T-helper 1 cell treated with Interleukin-12 subunit alpha and Interleukin-12 subunit beta and Interleukin-4 antibody, amounts not matched to agents 30 μg/mL and 1 μg/mL, for 36 hours (primary cell): ENCODE data around the gene WNT7A.

Experiments used
- H3K27ac Mint-ChIP-seq: one replicate; pipeline ENCODE4 v1.8.0; 2021; ENCODE audit warnings: mild to moderate bottlenecking, mixed read lengths
- H3K27me3 Mint-ChIP-seq: one replicate; pipeline ENCODE4 v1.8.0; 2021; ENCODE audit warnings: low read depth, mixed read lengths
- H3K36me3 Mint-ChIP-seq: one replicate; pipeline ENCODE4 v1.8.0; 2021; ENCODE audit warnings: low read depth, mixed read lengths
- H3K4me1 Mint-ChIP-seq: one replicate; pipeline ENCODE4 v1.8.0; 2021; ENCODE audit warnings: low read depth, mixed read lengths
- H3K4me3 Mint-ChIP-seq: one replicate; pipeline ENCODE4 v1.8.0; 2021; ENCODE audit warnings: mild to moderate bottlenecking, moderate library complexity, mixed read lengths
- H3K9me3 Mint-ChIP-seq: one replicate; pipeline ENCODE4 v1.8.0; 2021; ENCODE audit warnings: mixed read lengths

The WNT7A gene

DNA sequence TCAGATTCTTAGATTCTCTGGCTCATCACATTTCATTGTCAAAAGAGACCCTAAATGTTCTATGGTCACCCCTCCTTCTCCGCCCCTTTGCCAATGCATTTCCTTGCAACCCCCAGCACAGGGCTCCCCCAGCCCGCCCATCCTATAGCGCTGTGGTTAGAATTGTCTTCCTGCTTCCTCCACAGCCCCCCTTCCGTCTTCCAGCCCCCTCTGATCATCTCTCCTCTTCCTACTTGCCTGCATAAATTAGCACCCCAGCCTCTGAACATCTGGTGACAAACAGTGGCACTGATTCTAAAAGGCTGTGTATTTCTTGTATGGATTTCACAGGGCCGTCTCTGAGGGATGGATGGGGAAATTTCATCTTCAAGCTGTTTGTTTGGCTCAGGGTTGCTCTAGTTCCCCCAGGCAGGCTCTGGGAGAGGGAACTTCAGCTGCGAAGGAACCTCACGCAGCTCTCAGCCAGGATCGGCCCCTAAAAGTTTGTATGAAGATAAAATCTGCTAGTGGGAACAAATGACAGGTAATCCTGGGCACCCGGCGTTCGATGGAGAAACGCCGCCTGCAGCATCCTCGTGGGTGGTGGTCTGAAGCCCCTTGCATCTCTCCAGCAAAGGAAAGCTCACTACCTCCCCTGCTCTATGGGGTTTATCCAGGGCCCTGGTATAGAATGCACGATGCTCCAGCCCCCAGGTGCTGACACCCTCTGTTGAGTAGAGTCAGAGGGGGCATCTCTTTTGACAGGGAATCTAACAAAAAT, 83.0 kb downstream of the WNT7A start:
- Mint-ChIP-seq H3K27ac (no peak overlapping the region), H3K36me3 (no peaks in the 10 kb centered on the region), H3K4me3 (no peak overlapping the region), H3K9me3 (no peaks in the 10 kb centered on the region), H3K27me3 (peaks cover 7% of the 10 kb centered on the region), H3K4me1 (no peaks in the 10 kb centered on the region)

DNA sequence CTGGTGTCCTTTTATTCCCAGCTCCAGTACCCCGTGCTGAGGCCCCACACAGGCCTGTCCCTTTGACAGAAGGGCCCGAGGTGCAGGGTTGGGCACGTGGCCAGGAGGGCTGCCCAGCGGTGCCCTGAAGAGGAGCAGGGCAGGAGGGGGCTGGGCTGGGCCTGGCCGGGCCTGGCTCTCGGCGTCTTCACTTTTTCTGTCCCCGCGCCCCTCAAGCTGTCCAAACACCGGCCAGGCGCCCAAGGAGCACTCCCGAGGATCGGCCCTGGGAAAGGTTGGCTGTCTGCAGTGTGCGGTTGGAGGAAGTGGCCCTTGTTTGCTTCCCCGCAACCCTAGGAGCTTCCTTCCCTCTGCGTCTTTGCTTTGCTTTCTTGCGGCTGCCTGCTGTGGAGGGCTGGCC, 84.1 kb downstream of the WNT7A start:
- Mint-ChIP-seq H3K4me1 (no peaks in the 10 kb centered on the region), H3K4me3 (no peak overlapping the region), H3K9me3 (no peaks in the 10 kb centered on the region), H3K27ac (no peak overlapping the region), H3K27me3 (peaks cover 7% of the 10 kb centered on the region), H3K36me3 (no peaks in the 10 kb centered on the region)

DNA sequence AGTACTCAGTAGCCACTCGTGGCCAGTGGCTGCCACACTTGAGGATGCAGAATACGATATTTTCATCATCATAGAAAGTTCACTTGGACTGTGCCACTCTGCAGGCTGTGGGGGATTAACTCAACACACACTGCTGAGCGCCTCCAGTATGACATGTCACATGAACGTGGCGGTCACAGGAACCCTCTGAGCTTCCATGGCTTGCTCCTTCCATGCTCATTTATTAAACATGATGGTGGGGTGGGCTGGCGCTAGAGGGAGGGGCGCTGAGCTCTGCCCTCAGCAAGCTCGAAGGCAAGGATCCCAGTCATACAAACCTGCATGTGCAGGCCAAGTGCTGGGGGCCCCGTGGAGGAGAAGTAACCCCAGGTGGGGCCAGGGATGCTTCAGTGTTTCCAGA, 85.5 kb downstream of the WNT7A start:
- Mint-ChIP-seq H3K27ac (no peak overlapping the region), H3K4me3 (no peak overlapping the region)

DNA sequence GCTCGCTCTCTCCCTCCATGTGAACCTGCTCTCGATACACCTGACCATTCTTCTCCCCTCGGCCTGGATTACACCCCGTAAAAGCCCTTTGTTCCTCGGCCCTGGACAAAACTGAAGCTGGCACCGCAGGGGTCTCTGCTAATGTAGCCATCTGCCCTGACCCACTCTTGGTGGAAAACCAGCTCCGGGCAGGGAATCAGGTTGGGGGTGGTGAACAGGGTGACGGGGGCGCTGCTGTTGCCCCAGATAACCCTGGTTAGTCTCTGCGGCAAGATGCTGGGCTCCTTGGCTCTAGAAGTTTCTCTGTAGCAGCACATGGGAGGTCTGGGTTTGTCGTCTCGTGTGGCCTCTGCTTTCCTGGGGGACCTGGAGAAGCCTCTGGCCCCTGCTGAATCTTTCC, 86.4 kb downstream of the WNT7A start:
- H3K27me3 Mint-ChIP-seq, result peaks cover 7% of the 10 kb centered on the region
- no peak overlapping the region for H3K4me3 Mint-ChIP-seq
- H3K27ac Mint-ChIP-seq, result no peak overlapping the region
- no peaks in the 10 kb centered on the region for H3K36me3 Mint-ChIP-seq
- H3K9me3 Mint-ChIP-seq, result no peaks in the 10 kb centered on the region
- H3K4me1 Mint-ChIP-seq, result no peaks in the 10 kb centered on the region

More for the DNA sequence above, 85.5 kb downstream of the WNT7A start:
- Mint-ChIP-seq H3K27me3 (peaks cover 7% of the 10 kb centered on the region), H3K4me1 (no peaks in the 10 kb centered on the region), H3K36me3 (no peaks in the 10 kb centered on the region), H3K9me3 (no peaks in the 10 kb centered on the region)

DNA sequence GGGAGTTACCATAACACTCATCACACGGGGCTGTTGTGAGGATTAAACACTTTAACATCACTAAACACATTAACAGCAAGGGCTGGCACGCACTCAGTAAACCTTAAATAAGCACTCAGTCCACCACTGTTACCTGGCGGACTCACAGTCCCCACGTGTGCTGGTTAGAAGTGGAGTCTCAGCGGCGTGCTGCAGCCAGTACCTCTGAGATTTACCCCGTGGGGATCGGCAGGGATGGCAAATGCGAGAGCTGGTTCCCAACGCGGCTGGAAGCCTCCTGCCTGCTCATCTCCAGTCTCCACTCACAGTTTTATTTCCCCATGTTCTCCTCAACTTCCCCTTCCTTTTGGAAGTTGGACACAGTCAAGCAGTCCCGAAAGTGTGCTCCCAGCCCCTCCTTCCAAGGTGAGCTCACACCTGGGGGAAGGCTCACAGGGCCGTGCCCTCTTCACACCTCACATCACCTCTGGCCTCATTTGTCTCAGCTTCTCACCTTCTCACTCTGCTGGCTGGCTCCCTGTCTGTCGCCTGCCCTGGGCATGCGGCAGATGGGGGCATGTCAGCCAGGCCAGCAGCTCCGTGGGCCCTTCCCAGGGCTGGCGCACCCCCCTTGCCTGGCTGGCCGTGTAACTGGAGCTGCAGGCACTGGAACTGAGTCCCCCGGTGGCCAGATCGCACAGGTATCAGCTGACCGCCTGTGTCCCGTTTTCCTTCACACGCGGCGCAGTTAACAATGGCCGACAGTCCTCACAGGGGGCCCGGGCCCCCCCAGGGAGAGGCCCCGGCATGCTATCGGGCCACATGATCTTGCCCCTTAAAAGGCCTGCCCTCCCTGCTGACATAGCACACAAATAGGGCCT, 87.1 kb downstream of the WNT7A start:
- H3K27me3 Mint-ChIP-seq, result peaks cover 7% of the 10 kb centered on the region
- H3K9me3 Mint-ChIP-seq, result no peaks in the 10 kb centered on the region
- no peaks in the 10 kb centered on the region for H3K4me1 Mint-ChIP-seq
- H3K36me3 Mint-ChIP-seq, result no peaks in the 10 kb centered on the region
- H3K4me3 Mint-ChIP-seq, result no peak overlapping the region
- H3K27ac Mint-ChIP-seq, result no peak overlapping the region

DNA sequence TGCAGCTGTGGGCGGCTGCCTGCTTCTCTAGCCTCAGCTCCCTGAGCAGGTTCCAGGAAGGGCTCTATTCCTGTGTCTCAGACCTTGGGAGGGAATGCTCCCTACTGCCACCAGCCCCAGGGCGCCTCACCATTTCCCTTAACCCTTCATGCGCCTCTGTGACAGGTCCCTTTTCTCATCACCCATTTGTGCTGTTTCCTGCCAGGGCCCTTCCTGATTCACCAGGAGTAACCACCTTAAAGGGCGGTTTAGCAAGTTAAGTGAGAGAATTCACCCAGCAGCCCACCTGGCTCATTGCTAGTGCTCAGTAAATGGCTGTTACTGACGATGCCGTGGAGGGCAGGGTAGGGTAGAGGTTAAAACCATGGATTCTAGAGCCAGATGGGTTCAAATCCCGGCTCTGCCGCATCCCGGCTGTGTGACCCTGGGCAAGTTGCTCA, 87.8 kb downstream of the WNT7A start:
- H3K27ac Mint-ChIP-seq, result no peak overlapping the region
- no peak overlapping the region for H3K4me3 Mint-ChIP-seq
- no peaks in the 10 kb centered on the region for H3K9me3 Mint-ChIP-seq
- H3K27me3 Mint-ChIP-seq, result peaks cover 7% of the 10 kb centered on the region
- no peaks in the 10 kb centered on the region for H3K36me3 Mint-ChIP-seq
- H3K4me1 Mint-ChIP-seq, result no peaks in the 10 kb centered on the region

DNA sequence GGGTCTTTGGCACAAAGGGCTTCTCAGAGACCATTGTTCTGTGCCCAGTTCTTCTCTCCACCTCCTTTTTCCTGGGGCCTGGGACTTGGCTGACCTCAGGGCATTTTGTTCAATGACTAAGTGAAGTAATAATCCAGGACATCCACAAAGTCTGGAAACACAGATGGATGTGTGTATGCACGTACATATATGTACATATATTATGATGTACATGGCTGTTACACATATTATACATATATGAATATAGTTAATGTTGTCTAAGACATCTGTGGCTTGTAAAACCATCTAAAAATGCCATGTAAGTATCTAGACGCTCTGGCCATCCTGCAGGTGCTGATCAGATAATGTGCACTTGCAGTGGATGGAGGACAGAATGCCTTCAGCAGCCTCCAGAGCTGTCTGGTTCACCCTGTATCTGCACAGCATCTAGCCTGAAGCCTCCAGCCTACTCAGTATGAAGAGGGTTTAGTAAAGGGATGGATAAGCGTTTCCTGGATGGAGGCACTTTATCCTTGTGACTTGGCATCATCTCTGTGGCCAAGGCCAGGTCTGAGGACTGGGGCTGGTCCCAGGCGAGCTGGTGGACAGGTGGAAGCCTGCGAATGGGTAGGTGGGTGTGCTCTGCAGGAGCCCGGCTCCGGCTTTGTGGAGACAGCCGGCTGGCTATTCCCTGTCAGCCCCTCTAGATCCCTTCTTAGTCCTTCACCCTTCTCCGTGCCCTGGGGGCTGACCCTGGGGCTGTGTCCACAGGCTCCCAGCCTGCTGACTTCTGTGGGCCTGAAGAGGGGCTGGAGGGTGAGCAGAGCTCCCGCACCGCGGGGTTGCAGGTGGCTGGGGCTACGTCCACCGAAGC, 88.4 kb downstream of the WNT7A start:
- Mint-ChIP-seq H3K9me3 (no peaks in the 10 kb centered on the region), H3K4me1 (no peaks in the 10 kb centered on the region), H3K4me3 (no peak overlapping the region)

DNA sequence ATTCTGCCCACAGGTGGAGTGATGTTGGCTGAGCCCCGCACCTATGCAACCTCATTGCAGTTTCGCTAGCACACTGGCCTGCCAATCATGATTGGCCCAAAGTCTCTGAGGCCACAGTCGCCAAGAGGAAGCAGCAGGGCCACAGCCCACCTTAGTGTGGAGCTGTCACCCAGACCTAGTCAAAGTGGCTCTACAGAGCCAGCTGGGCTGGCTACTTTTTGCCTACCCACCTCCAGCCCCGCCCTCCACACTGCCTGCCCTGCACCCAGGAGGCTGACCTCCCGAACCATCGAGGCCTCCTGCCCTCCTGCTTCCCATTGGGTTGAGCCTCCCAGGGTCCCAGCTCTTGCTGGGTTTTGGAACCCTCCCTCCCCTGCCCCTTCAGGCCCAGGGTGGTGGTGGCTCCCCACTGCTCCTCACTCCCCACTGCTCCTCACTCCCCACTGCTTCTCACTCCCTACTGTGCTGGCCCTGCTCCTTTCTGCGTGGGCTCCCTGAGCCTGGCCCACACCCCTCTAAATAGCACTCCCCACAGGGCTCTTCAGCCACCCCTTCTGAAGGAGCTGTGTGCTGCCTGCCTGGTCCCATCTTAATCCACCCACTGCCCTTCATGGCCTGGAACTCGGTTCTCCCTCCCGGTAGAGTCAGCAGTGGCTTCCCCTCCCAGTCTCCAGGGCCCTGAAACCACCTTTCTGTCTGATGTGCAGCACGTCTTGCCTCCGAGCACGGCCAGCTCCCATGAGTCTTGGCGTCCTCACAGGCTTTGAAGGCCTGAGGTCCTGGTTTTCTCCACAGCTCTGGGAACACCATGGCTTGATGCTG, 89.3 kb downstream of the WNT7A start:
- H3K9me3 Mint-ChIP-seq, result no peaks in the 10 kb centered on the region
- H3K4me1 Mint-ChIP-seq, result no peaks in the 10 kb centered on the region
- no peaks in the 10 kb centered on the region for H3K36me3 Mint-ChIP-seq
- H3K4me3 Mint-ChIP-seq, result no peak overlapping the region
- H3K27ac Mint-ChIP-seq, result no peak overlapping the region
- H3K27me3 Mint-ChIP-seq, result no peaks in the 10 kb centered on the region

More for the DNA sequence above, 88.4 kb downstream of the WNT7A start:
- Mint-ChIP-seq H3K36me3 (no peaks in the 10 kb centered on the region), H3K27me3 (peaks cover 2% of the 10 kb centered on the region), H3K27ac (no peak overlapping the region)

DNA sequence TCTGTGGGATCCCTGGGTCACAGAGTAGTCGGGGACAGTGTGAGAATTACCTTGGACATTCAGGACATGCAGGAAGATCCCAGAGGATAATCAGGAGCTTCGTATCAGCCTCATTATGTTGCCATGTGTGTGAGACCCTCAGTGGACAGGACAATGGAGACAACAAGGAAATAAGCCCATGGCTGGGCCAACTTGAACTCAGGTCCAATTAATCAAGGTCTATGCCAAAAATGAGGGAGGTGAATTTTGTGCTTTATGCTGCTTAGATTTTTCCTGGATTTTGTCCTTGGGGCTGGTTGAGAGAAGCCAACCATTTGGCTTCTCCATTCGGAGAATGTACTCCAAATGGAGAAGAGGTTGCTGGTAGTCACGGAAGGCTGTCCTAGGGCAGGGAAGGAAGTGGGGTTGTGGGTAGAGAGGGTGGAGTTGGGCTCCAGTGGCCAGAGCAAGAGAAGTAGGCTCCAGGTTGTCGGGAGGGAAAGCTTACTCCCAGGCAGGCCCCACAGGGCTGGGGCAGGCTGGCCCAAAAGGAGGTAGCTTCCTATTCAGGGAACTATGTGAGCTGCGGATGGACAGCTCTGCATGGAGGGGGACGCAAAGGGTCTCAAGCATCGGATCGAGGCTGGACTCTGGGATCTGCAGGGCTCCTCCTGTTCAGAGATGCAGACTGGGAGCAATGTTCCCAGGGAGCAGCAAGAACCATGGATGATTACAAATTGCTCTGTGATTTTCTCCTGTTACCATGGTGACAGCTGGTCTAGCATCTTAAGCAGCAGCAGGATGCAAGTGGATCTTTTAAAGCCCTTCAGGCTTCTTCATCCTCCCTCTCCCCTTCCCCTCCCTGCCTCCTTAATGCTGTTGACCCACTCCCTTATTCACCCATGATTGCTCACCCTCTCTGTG, 91.1 kb downstream of the WNT7A start:
- Mint-ChIP-seq H3K27me3 (peaks cover 3% of the 10 kb centered on the region), H3K9me3 (no peaks in the 10 kb centered on the region), H3K4me1 (no peaks in the 10 kb centered on the region), H3K4me3 (no peak overlapping the region), H3K36me3 (no peaks in the 10 kb centered on the region), H3K27ac (no peak overlapping the region)

DNA sequence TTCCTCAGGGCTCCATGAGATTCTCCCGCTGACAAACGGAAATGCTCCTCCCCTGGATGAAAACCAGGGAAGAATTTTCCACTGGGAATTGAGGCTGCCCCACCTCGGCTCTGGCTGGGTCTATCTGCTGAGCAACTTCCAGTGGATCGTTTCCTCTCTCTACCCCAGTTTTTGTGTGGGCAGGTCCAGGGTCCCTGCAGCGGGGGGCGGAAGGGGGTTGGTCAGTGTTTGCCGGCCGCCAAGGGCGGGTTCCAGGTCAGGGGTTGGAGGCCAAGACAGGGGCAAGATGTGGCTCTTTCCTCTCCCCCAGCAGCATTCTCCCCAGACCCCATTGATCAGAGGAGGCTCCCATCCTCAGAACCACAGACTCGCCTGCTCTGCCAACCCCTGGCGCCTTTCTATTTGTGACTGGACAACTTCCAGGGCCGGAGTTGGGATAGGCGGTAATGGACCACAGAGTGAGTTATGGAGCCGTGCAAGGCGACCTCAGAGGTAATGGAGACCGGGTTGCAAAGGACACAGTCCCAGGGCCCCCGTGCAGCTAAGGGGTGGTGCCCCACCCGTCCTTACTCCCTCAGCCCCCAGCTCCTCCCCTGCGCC, 92.2 kb downstream of the WNT7A start:
- no peaks in the 10 kb centered on the region for H3K9me3 Mint-ChIP-seq
- H3K27ac Mint-ChIP-seq, result no peak overlapping the region
- no peaks in the 10 kb centered on the region for H3K36me3 Mint-ChIP-seq
- H3K27me3 Mint-ChIP-seq, result peaks cover 6% of the 10 kb centered on the region
- H3K4me3 Mint-ChIP-seq, result no peak overlapping the region
- H3K4me1 Mint-ChIP-seq, result no peaks in the 10 kb centered on the region

DNA sequence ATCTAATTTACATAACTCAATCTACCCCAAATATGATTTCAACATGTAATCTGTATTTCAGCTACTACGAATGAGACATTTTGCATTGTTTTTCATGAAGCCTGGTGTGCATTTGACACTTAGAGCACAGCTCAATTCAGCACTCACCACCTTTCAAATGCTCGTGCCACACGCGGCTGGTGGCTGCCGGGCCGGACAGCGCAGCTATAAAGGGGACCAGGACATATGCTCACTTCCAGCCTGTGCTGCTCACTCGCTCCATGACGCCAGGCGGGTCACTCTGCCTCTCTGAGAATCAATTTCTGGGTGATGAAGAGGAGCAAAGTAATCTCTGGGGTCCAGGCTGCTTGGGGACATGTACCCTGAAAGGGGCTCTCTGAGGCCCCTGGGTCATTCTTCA, 93.1 kb downstream of the WNT7A start:
- Mint-ChIP-seq H3K27me3 (peaks cover 10% of the 10 kb centered on the region), H3K9me3 (no peaks in the 10 kb centered on the region), H3K4me1 (no peaks in the 10 kb centered on the region), H3K36me3 (no peaks in the 10 kb centered on the region), H3K4me3 (no peak overlapping the region), H3K27ac (no peak overlapping the region)

DNA sequence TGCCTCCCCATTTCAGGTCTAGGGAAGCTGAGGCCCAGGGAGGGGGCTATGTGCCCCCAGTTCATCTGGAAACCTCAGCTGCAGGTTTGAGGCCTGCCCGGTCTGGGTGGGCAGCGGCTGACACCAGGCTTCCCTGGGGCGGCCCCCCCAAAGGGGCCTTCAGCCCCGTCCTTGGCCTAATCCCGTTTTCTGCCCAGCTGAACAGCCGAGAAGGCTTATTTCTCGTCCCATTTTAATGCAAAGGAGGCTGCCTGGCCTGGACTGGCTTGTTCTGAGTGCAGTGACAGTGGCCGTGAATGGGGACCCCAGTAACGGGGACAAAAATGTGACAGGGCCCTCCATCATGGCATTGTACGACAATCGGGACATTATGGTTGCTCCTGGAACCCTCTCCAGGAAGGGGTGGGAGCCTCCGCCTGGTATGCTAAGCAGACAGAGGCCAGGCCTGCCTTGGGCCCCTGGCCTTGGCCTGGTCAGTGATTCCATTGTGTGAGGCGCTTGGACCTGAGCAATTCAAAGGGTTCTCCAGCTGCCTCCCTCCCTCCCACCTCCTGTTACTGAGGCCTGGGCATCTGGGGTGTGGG, 93.9 kb downstream of the WNT7A start:
- no peaks in the 10 kb centered on the region for H3K4me1 Mint-ChIP-seq
- no peaks in the 10 kb centered on the region for H3K36me3 Mint-ChIP-seq
- H3K27ac Mint-ChIP-seq, result no peak overlapping the region
- H3K4me3 Mint-ChIP-seq, result no peak overlapping the region
- H3K9me3 Mint-ChIP-seq, result no peaks in the 10 kb centered on the region
- peaks cover 10% of the 10 kb centered on the region for H3K27me3 Mint-ChIP-seq
